WI38 (cell line): ENCODE measurements around the gene LDB3.

Experiments used
- H3K4me3 ChIP-seq: 2 replicates; pipeline ENCODE4 v1.5.1; 2011; ENCODE audit warnings: low read depth, mild to moderate bottlenecking, control low read depth, low read length
- TF ChIP-seq, protein P1 (sequence below): IDR thresholded peaks from 2 replicates; pipeline ENCODE4 v1.5.1; 2012; ENCODE audit warnings: low read depth, mild to moderate bottlenecking, control low read depth, low read length

Gene LDB3

GRCh38 chr10:86708068-86708782 lies 39.9 kb downstream of the LDB3 start:
- H3K4me3 ChIP-seq = no peak overlapping the region
- TF ChIP-seq, protein P1, sequence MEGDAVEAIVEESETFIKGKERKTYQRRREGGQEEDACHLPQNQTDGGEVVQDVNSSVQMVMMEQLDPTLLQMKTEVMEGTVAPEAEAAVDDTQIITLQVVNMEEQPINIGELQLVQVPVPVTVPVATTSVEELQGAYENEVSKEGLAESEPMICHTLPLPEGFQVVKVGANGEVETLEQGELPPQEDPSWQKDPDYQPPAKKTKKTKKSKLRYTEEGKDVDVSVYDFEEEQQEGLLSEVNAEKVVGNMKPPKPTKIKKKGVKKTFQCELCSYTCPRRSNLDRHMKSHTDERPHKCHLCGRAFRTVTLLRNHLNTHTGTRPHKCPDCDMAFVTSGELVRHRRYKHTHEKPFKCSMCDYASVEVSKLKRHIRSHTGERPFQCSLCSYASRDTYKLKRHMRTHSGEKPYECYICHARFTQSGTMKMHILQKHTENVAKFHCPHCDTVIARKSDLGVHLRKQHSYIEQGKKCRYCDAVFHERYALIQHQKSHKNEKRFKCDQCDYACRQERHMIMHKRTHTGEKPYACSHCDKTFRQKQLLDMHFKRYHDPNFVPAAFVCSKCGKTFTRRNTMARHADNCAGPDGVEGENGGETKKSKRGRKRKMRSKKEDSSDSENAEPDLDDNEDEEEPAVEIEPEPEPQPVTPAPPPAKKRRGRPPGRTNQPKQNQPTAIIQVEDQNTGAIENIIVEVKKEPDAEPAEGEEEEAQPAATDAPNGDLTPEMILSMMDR = no peak

GRCh38 chr10:86708783-86709380 lies 40.6 kb downstream of the LDB3 start:
- TF ChIP-seq, protein P1 = no peak
- H3K4me3 ChIP-seq = no peak overlapping the region

DNA sequence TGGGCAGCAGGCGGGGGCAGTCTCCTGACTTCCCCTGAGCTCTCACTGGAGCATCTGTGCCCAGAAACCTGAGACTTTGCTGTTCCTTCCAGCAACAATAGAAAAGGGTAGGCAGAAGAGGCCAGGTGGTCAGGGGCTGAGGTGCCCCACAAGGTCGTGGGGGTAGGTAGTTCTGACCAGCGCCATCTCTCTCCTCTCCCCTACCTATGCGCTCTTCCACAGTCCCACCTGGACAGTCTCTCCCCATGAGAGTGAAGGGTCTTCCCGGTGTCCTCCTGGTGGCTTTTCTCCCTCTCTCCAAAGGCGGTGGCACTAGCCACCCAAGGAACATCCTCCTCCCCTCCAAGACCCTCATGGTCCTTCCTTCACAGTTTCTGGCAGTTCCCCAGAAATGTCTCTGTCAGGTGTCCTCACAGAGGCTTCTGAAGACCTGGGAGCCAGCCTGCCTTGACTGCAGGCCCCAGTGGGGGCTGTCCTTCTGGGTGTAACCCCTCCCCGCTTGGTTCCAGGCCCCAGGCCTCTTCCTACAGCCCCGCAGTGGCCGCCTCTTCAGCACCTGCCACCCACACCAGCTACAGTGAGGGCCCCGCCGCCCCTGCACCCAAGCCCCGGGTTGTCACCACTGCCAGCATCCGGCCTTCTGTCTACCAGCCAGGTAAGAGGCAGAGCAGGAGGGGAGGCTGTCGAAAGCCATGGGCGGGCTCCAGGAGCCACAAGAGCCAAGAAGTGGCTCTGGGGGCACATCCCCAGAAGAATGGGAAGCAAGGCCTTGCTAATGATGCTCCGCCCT lies 41.3 kb downstream of the LDB3 start:
- no peak overlapping the region for H3K4me3 ChIP-seq
- TF ChIP-seq, protein P1 = no peak

DNA sequence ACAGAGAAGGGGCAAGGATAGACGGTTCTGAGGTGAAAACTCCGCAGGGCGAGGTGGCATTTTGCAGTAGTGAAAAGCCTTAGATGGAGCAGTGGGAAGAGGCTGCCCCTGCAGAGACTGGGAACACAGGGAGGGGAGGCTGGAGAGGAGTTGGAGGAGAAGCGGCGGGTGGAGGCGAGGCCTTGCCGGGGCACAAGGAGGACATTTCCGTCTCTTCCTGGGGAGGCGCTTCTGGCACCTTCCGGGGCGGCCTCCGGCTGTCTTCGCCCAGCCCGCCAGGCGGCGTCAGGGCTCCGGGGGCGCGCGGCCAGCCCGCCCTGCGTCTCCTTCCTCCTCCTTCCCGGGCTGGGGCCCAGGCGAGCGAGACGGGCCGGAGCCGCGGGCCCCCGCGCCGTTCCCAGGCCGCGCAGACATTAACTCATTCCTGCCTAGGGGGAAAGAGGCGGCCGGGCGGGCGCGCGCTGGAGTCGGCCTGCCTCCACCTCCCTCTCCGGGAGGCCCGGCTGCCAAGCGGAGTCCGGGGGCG lies 42.7 kb downstream of the LDB3 start:
- peak overlapping the region; percentile 63 for H3K4me3 ChIP-seq
- TF ChIP-seq, protein P1 = peak; percentile 75

- peak overlapping the region; percentile 63 for H3K4me3 ChIP-seq
- TF ChIP-seq, protein P1 = no peak
Measured at GRCh38 chr10:86711513-86712316, 43.4 kb downstream of the LDB3 start.

GRCh38 chr10:86712317-86712707 lies 44.0 kb downstream of the LDB3 start:
- TF ChIP-seq, protein P1 = no peak
- peak overlapping the region; percentile 63 for H3K4me3 ChIP-seq
